Astrocyte of the cerebellum (primary cell): ENCODE data around the gene USP47.
A peak's percentile ranks its signal among the peaks of the same experiment; 100 is the strongest.

ENCODE experiments used
- DNase-seq: peaks from one replicate; pipeline ENCODE4 v3.0.0-alpha.2; 2011; ENCODE audit warnings: low read depth
- H3K4me3 ChIP-seq: 2 replicates; pipeline ENCODE4 v1.5.1; 2011; ENCODE audit warnings: mild to moderate bottlenecking, low read depth, low read length, moderate library complexity
- in situ Hi-C: cut with HindIII; loops from 2 replicates; pipeline ENCODE4 v1.10.0; 2017; ENCODE audit warnings: low sequenced_read_pairs
- TF ChIP-seq, protein P1 (sequence below): IDR thresholded peaks from 2 replicates; pipeline ENCODE4 v1.5.1; 2012; ENCODE audit warnings: low read length, low read depth, moderate library complexity, mild to moderate bottlenecking; ENCODE audit errors: missing control alignments

USP47 gene

DNA sequence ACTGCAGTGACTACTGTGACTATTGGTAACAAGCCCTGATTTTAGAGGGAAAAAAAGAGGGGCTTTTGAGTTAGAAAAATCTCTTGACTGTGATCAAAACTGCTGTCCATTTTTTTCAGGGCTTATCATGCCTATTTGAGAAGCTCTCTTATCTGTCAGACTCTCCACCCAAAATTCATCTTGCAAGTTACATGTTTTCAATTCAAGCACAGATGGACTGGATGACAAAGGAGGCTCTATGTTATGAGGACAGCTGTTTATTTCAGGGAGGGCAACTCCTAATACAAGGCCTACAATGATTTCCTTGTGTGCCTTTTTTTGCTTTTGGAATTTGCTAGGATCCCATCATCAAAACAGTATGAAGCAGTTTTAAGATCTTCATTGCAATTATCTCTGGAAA lies 35.2 kb upstream of the USP47 start:
- in situ Hi-C loops, result loop anchor here (25.0 kb wide), 1 partner anchor 456 kb away; no protein-coding TSS in a partner anchor
- no peak for DNase-seq
- no peak overlapping the region for H3K4me3 ChIP-seq
- TF ChIP-seq, protein P1, sequence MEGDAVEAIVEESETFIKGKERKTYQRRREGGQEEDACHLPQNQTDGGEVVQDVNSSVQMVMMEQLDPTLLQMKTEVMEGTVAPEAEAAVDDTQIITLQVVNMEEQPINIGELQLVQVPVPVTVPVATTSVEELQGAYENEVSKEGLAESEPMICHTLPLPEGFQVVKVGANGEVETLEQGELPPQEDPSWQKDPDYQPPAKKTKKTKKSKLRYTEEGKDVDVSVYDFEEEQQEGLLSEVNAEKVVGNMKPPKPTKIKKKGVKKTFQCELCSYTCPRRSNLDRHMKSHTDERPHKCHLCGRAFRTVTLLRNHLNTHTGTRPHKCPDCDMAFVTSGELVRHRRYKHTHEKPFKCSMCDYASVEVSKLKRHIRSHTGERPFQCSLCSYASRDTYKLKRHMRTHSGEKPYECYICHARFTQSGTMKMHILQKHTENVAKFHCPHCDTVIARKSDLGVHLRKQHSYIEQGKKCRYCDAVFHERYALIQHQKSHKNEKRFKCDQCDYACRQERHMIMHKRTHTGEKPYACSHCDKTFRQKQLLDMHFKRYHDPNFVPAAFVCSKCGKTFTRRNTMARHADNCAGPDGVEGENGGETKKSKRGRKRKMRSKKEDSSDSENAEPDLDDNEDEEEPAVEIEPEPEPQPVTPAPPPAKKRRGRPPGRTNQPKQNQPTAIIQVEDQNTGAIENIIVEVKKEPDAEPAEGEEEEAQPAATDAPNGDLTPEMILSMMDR, result no peak

DNA sequence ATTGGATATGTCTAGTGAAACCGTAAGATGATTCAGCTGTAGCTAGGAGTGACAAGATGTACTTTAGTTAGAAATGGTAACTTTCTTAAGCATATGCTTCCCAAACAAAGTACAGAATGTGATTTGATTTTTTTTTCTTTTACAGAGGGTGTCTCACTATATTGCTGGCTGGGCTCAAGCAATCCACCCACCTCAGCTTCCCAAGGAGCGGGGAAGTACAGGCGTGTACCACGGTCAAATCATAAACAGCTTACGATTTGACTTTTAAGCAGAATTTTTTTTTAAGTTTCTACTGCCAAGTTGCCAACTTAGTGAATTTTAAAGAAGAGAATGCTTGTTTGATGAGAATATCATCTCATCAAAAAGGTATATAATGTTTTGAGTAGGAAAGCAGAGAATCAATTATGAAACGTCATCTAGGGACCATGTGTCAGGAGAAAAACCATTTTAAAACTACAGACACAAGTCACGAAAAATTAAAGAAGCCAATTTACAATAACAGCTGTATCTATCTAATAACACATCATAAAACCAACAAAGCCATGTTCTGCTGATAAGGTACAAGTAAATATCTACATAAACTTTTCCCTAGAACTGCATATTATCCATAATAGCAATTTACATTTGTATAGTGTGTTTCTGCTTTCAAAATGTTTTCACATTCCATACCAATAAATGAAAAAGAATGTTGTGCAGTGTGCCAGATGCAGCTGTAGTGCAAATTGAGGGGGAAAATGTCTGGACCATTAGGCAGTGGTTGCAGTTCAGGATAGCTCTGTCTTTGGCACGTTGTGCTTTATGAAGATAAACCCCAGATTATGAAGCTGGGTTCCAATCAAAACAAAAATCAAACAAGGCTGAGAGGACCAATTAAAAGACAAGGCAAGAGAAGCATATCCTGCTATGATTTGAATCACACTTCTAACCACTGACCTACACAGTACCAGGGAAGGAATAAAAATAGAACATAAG lies 33.7 kb upstream of the USP47 start:
- no peak for DNase-seq
- TF ChIP-seq, protein P1, result no peak
- H3K4me3 ChIP-seq, result no peak overlapping the region
- in situ Hi-C loops, result loop anchor here (25.0 kb wide), 1 partner anchor 454 kb away; no protein-coding TSS in a partner anchor

DNA sequence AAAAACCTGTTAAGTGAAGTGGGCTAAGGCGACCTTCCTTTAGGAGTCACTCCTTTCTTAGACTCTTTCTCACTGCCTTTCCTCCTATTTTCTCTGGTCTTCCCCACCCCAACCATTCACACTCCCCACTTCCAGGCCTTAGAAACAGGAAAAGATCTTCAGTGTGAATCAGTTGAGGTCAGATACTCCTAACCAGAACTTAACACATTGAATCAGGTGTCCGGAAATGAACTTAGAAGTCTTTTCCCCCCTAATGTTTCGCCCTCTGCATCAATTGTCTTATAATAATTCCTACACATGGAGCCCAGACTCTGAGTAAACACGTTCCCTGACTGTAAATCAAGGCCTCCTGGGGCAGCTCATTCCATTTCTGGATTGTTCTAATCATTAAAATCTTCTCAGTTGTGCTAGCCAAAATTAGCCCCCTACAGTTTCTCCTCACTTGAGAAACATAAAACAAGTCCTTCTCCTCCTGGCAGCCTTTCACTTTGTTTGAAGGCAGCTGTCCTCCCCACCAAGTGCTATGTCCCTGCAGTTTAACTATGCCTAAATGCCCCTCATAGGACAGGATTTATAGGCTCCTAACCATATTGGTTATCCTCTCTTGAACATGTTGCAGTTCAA lies 32.7 kb upstream of the USP47 start:
- DNase-seq, result no peak
- TF ChIP-seq, protein P1, result no peak
- no peak overlapping the region for H3K4me3 ChIP-seq
- in situ Hi-C loops, result loop anchor here (25.0 kb wide), 1 partner anchor 453 kb away; no protein-coding TSS in a partner anchor

DNA sequence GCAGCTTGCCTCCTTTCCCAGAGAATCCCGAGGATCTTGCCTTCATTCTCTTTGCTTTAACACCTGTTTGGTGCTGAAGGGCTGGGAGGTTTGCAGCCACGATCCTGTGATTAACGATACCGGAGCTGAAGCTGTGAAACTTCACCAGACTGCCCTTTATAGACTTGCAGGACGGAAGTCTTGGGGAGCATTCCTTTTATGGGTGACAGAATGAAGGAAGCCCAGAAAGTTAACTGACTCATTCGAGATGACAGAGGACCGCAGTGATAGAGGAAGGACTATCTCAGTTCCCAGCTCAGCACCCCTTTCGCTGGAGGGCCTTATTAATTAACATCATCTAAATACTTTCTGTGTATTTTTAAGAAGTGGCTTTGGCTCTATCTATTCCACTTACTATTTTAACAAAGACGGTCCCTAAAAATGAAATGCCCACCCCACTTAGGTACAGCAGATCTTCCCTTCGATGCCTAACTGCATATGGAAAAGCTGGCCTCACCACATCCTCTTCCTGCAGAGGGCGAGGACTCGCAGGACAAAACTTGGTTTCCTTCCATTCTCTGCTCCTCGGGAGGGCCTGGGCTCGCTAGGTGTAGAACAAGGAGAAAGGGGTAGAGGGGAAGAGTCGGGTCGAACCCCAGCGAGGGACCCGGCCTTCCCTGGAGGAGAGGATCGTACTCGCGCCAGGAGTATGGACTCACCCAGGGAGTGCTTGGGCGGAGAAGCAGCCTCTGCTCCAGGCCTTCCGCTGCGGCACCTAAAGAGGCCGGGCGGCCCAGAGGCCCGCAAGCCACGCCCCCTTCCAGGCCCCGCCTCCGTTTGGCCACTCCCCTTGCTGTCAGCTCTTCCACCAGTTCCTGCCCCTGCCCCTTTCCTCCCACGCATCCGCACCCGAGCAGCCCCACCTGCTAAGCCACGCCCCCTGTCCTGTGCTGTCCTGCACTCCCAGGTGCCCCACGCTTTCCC lies 30.7 kb upstream of the USP47 start:
- in situ Hi-C loops, result loop anchor here (25.0 kb wide), 1 partner anchor 451 kb away; no protein-coding TSS in a partner anchor
- DNase-seq, result no peak
- TF ChIP-seq, protein P1, result no peak
- no peak overlapping the region for H3K4me3 ChIP-seq

DNA sequence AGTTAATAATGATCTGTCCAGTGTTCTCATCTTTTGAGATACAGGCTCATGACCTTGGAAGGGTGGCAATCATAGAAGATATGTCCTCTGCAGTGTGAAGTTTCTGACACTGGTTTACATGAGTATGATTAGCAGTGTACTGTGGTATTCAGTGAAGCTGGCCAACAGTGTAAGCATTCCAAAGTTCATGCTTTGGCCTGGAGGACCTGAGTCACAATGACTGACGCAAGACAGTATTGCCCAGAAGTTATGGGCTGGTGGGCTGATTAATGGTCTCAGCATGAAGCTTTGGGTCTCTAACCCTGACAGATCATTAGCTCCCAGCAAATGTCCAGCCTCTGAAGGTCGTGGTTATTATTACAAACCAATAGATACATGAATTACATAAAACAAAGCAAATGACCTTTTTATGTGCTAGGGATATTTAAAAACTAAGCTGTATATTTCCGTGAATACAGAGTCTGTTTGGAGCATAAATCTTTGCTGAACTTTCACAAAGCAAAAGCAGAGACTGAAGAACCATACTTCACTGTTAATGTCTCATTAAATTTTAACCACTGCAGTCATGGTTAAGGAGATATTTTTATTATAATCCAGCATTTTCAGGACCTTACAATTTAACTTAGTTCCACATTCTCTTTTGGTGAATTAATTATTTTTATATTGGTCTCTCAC lies 28.3 kb upstream of the USP47 start:
- in situ Hi-C loops, result loop anchor here (25.0 kb wide), 1 partner anchor 449 kb away; no protein-coding TSS in a partner anchor
- no peak overlapping the region for H3K4me3 ChIP-seq
- DNase-seq, result peak; percentile 82
- TF ChIP-seq, protein P1, result no peak
